HG03442 (cell line): ENCODE data around the gene PSENEN.
"Not testable (repeated sequence)": the region's sequence is repeated elsewhere in the genome, so short reads cannot be mapped to it uniquely, and the experiment has no call there.

ENCODE experiments used
- ATAC-seq: cut with Tn5 transposase; IDR thresholded peaks from one replicate; pipeline ENCODE4 v1.9.1; 2021; ENCODE audit warnings: mild to moderate bottlenecking, moderate library complexity; ENCODE audit not compliant: unreplicated experiment

The PSENEN gene

DNA sequence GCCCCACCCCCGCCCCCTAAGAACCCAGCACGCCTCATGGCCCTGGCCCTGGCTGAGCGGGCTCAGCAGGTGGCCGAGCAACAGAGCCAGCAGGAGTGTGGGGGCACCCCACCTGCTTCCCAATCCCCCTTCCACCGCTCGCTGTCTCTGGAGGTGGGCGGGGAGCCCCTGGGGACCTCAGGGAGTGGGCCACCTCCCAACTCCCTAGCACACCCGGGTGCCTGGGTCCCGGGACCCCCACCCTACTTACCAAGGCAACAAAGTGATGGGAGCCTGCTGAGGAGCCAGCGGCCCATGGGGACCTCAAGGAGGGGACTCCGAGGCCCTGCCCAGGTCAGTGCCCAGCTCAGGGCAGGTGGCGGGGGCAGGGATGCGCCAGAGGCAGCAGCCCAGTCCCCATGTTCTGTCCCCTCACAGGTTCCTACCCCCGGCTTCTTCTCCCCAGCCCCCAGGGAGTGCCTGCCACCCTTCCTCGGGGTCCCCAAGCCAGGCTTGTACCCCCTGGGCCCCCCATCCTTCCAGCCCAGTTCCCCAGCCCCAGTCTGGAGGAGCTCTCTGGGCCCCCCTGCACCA lies 41.9 kb downstream of the PSENEN start:
- no peak for ATAC-seq

DNA sequence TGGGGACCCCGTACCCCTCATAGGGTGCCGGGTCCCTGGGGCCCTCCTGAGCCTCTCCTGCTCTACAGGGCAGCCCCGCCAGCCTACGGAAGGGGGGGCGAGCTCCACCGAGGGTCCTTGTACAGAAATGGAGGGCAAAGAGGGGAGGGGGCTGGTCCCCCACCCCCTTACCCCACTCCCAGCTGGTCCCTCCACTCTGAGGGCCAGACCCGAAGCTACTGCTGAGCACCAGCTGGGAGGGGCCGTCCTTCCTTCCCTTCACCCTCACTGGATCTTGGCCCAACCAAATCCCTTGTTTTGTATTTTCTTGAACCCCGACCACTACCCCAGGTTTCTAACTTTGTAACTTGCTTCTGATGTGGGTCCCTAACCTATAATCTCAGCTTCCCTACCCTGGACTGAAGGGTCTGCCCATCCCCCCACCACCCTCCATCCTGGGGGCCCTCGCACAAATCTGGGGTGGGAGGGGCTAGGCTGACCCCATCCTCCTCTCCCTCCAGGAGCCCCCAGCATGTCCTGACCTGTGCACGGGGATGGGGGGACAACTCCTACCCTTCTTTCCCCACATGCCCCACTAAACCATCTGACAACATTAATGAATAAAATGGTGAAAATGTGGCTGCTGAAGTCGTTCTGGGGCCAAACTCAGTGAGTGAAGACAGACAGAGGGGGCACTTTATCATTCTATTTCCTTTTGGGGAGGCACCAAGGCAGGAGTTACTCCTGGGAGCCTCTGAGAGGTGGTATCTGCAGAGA lies 42.9 kb downstream of the PSENEN start:
- no peak for ATAC-seq

DNA sequence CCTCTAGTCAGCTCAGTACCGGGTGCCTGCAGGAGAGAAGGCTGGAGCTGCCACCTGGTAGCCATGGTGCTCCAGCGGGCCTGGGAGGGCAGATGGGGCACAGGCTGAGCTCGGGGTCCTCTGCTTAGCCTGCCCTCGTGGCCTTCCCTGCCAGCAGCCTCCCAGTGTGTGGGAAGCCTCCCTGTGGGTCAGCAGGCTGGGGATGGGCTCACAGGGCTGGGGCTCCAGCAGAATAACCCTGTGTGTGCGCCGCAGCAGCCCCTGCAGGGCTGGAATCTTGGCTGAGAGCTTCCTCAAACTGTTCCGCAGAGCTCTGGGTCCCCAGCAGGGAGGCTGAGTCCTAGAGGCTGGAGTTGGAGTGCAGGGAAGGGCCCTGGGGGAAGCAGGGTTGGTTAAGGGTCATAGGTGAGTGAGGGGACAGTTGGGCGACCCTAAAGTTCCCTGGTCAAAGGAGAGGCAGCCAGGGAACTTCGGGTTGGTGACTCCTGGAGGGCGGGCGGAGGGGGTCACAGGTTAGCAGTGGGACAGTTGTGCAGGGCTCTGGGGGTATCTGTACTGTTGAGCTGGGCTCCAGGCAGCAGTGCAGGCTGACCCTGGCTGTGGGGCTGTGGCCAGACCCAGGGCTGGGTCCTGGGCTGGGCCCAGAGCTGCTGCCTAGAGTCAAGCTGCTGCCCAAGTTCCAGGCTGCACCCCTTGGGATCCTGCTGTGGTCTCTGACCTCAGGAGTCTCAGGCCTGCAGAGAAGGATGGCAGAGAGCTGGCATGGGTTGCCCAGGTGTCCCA lies 43.9 kb downstream of the PSENEN start:
- ATAC-seq: no peak

DNA sequence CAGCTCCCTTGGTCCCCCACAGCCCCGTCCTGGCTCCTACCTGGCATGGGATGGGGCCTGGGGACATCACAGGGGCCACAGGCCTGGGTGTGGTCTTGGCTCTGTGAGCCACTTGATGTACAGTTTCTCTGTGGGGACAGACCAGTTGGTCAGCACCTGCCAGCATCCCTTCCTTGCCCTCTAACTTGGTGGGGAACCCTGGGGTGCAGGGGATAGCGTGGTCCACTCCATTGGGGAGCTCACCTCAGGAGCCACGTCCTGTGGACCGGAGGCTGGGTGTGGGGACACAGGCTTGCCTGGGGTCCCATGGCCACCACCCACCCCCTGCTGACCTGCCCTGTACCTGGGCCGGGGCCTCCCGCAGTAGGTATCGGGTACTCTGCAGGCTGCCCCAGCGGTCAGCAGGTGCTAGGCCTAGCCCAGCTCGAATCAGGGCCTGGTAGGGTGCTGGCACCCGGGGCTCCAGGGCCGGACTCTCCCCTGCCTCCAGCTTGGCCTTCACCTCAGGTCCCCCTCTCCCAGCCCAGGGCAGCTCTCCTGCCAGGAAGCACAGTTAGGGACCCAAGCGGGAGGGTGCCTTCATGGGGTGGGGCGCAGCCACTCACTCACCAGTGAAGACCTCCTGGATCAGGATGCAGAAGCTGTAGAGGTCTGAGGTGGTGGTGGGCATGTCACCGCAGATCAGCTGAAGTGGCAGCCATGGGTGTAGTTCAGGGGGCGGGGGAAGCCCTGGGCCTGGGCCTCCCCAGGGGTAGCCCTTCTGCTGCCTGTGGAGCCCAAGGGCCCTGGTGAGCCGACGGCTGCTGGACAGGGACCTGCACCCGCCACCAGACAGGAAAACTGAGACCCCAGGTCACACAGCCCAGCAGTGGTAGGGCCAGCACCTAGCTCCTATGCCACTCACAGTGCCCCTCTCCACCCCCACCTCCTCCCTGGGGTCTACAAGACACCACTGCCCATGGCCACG lies 44.8 kb downstream of the PSENEN start:
- no peak for ATAC-seq

GRCh38 chr19:35790981-35791813 lies 45.7 kb downstream of the PSENEN start:
- no peak for ATAC-seq

DNA sequence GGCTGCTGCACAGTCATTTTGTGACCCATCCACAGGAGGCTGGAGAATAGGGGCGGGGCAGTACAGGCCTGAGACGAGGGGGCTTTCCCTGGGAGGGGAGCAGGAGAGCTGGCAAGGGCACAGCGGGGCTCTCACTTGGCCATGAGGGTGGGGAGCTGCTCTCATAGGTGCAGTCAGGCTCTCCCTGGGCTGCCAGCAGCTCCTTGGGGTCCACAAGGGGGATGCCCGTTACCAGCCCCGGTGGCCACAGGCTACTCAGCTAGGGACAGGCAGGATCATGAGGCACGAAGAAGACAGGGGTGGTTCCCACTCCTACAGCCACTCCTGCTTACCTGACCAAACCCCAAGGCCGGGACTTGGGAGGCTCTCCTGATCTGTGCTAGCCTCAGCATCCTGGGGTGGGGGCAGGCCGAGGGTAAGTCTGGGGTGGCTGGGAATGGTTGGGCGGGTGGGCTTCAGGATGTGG lies 46.4 kb downstream of the PSENEN start:
- no peak for ATAC-seq

GRCh38 chr19:35792312-35792711 lies 46.9 kb downstream of the PSENEN start:
- ATAC-seq: no peak

- no peak for ATAC-seq
Observed at GRCh38 chr19:35792888-35793287, 47.4 kb downstream of the PSENEN start.

DNA sequence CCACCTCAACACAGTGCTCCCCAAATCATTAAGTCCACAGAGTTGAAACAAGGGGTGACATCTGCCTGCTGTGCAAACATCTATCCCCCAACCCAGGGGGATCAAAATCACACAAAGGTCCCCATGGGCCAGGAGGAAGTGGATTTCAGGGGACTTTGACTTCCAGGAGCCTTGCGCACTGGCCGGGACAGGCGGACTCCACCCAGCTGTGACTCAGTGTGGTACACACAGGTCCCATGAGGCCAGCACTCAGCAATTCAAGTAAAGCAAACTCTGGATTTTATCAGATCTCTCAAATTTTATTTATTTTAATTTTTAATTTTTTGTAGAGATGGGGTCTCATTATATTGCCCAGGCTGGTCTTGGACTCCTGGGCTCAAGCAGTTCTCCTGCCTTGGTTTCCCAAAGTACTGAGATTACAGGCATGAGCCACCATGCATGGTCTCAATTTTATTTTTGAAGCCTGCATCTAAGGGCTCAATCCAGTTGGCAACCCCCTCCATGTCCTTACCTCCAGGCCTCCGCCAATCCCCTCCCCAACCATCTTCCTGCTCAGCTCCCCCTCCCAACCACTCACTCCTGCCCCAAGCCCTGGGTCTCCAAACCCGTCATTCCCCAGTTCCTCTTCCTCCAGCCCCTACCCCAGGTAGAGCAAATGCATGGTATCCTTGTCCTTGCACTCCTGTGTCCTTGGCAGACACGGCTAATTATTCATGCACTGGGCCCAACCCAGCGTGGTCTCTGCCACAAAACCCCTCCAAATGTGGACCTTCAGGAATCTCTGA lies 48.1 kb downstream of the PSENEN start:
- ATAC-seq: no peak

- not testable (repeated sequence) for ATAC-seq
Observed at GRCh38 chr19:35795564-35795963, 50.1 kb downstream of the PSENEN start.
